Measurements from ENCODE around the gene AHNAK2. TPM values are rescaled to one million over a fixed set of nuclear protein-coding genes. Genes with fewer than 3 reads are reported as not detected.
"Not testable (repeated sequence)": the region's sequence is repeated elsewhere in the genome, so short reads cannot be mapped to it uniquely, and the experiment has no call there.

Gene AHNAK2
- total RNA-seq: not detected in 2 replicates
- total RNA-seq (2013): 0.33 TPM
- polyA plus RNA-seq: not detected in 2 replicates
- 0.14 TPM in 1 of 2 replicates, not detected in the other for polyA minus RNA-seq

DNA sequence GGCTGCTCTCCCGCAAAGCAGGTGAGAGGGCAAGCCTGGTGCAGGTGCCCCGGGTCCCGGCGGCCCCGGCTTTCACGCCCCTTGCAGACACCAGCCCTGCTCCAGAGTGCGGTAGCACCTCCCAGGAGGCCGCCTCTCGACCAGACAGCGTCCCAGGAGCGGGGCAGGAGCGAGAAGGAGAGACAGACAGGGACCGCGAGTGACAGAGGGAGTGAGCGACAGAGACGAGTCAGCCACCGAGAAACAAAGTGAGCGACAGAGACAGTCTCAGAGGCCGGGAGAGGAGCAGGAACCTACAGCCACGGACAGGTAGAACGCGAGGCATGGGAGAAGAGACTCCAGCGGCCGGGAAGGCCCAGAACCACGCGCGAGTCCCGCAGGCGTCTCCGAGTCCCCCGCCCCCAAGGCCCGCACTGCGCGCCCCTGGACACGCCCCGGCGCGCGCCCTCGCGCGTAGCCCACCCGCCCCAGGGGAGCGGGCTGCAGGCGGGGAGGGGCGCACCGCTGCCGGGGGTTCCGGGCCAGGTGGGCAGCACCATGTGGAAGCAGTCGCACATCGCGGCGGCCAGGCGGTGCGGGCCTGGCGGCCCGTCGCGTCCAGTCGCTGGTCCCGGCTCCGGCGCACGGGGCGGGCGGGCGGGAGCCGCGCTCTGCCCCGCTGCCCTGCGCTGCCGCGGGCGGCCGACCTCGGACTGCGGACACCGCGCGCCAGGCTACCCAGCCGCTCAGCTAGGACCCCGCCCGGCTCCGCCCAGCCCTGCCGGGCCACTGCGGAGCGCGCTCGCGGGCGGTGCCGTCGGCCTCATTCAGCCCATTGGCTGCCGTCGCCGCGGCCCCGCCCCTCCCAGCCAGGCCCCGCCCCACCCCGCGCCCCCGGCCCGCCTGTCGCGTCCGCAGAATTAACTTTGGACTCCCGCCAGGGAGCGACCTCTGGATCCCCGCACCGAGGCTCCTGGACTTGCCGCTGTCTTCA lies at the start of gene AHNAK2:
Gene AHNAK2, minus strand, starts transcription at position 694 of the 973 bp plus-strand sequence. Its CDS starts 137 bp downstream, at position 557.
- TF ChIP-seq EZH2 (IDR thresholded peaks at IDR 0.05; ENCODE audit: borderline replicate concordance, insufficient read depth, low read depth, low read length, poor library complexity, severe bottlenecking): no peak
- no peak for TF ChIP-seq CTCF (IDR thresholded peaks at IDR 0.05)
- ATAC-seq (ENCODE audit: low read depth) (peak; percentile 69), DNase-seq (peak; percentile 55)
- peaks cover 9% of the 10 kb centered on the region for H4K20me1 ChIP-seq (ENCODE audit: control insufficient read depth, insufficient read depth, low read length, poor library complexity, severe bottlenecking)
- H3K9me3 Mint-ChIP-seq (ENCODE audit: insufficient read depth): no peaks in the 10 kb centered on the region
- no peaks in the 10 kb centered on the region for H3K36me3 ChIP-seq (replicated peaks in 1 of 2; ENCODE audit: control extremely low read depth in 1 of 2, control insufficient read depth in 1 of 2, extremely low read depth in 1 of 2, insufficient read depth in 2 of 2, low read length in 1 of 2)
- no peak within 1 kb of the TSS for H3K9ac ChIP-seq (ENCODE audit: low read length)
- H2AFZ ChIP-seq (ENCODE audit: insufficient read depth, low read depth, low read length, poor library complexity, severe bottlenecking): peak within 1 kb of the TSS; percentile 22
- peaks cover 12% of the 10 kb centered on the region for H3K4me1 Mint-ChIP-seq
- H3K4me3 Mint-ChIP-seq: peak within 1 kb of the TSS; percentile 84
- H3K79me2 ChIP-seq (ENCODE audit: control insufficient read depth, insufficient read depth, low read length): no peaks in the 10 kb centered on the region
- H3K9me3 ChIP-seq (ENCODE audit: control extremely low read depth in 1 of 3, control insufficient read depth in 2 of 3, insufficient read depth in 1 of 3, low read length in 2 of 3): peaks cover 0 to 11% (median 0%) of the 10 kb centered on the region in 3 donors
- H3K4me2 ChIP-seq (replicated peaks; ENCODE audit: low read depth, low read length, poor library complexity, severe bottlenecking): peak within 1 kb of the TSS; percentile 89
- ChIA-PET POLR2A (no interaction called here), CTCF (interaction anchor here (6.7 kb wide), 1 partner anchor 67 kb away, joined by 132 read pairs; no protein-coding TSS in a partner anchor)
- no peak within 1 kb of the TSS for H3K27ac ChIP-seq (ENCODE audit: low read length in 2 of 2)
- peak within 1 kb of the TSS in 3 of 5 experiments; percentile 20 to 54 (median 25) for H3K4me3 ChIP-seq (ENCODE audit: control extremely low read depth in 1 of 5, extremely low read depth in 1 of 5, insufficient read depth in 1 of 5, low read depth in 2 of 5, low read length in 4 of 5)
- peaks cover 0 to 32% (median 15%) of the 10 kb centered on the region in 4 experiments for H3K27me3 ChIP-seq (replicated peaks in 1 of 4; ENCODE audit: control extremely low read depth in 1 of 4, control insufficient read depth in 3 of 4, insufficient read depth in 4 of 4, low read length in 3 of 4)
- intact Hi-C loops (cut with micrococcal nuclease): loop anchor here (2.0 kb wide), 3 partner anchors 43 to 113 kb away; partner anchors contain the start of gene CDCA4
- peaks cover 29% of the 10 kb centered on the region for H3K27me3 Mint-ChIP-seq
- peak within 1 kb of the TSS; percentile 15 for H3K27ac Mint-ChIP-seq
- 4% methylated on average over 111 of the region's 111 CpGs for WGBS (ENCODE audit: insufficient coverage)
- H3K4me1 ChIP-seq (ENCODE audit: control insufficient read depth in 2 of 2, insufficient read depth in 2 of 2, low read length in 2 of 2): peaks cover 20 to 24% of the 10 kb centered on the region in 2 donors

- H3K4me2 ChIP-seq (replicated peaks; ENCODE audit: low read depth, low read length, poor library complexity, severe bottlenecking); H3K9me3 ChIP-seq (ENCODE audit: control extremely low read depth in 1 of 3, control insufficient read depth in 2 of 3, insufficient read depth in 1 of 3, low read length in 2 of 3); ATAC-seq (ENCODE audit: low read depth); intact Hi-C loops (cut with micrococcal nuclease); H3K27ac ChIP-seq (ENCODE audit: low read length in 2 of 2); H2AFZ ChIP-seq (ENCODE audit: insufficient read depth, low read depth, low read length, poor library complexity, severe bottlenecking); H3K27me3 ChIP-seq (replicated peaks in 1 of 4; ENCODE audit: control extremely low read depth in 1 of 4, control insufficient read depth in 3 of 4, insufficient read depth in 4 of 4, low read length in 3 of 4); H3K79me2 ChIP-seq (ENCODE audit: control insufficient read depth, insufficient read depth, low read length); H3K27ac Mint-ChIP-seq; POLR2A ChIA-PET; H3K4me3 Mint-ChIP-seq; H3K27me3 Mint-ChIP-seq; H4K20me1 ChIP-seq (ENCODE audit: control insufficient read depth, insufficient read depth, low read length, poor library complexity, severe bottlenecking); H3K9me3 Mint-ChIP-seq (ENCODE audit: insufficient read depth); DNase-seq; H3K4me3 ChIP-seq (ENCODE audit: control extremely low read depth in 1 of 5, extremely low read depth in 1 of 5, insufficient read depth in 1 of 5, low read depth in 2 of 5, low read length in 4 of 5); H3K36me3 ChIP-seq (replicated peaks in 1 of 2; ENCODE audit: control extremely low read depth in 1 of 2, control insufficient read depth in 1 of 2, extremely low read depth in 1 of 2, insufficient read depth in 2 of 2, low read length in 1 of 2); H3K9ac ChIP-seq (ENCODE audit: low read length): not testable (repeated sequence)
- WGBS (ENCODE audit: insufficient coverage): 100% methylated on average over 1 of the region's 4 CpGs
- CTCF ChIA-PET: interaction anchor here (4.6 kb wide), 1 partner anchor 18 kb away, joined by 20 read pairs; no protein-coding TSS in a partner anchor
- H3K4me1 ChIP-seq (ENCODE audit: control insufficient read depth in 2 of 2, insufficient read depth in 2 of 2, low read length in 2 of 2): peaks cover 1 to 13% of the 10 kb centered on the region in 2 donors
- H3K4me1 Mint-ChIP-seq: peaks cover 27% of the 10 kb centered on the region
These were observed 49.5 kb upstream of the AHNAK2 start for GRCh38 chr14:105027718-105028117.
